ENCODE results near the gene HMCN2.

GRCh38 chr9:130336885-130337284, 71.3 kb downstream of the HMCN2 start:
- TF ChIP-seq POLR2A (IDR thresholded peaks at IDR 0.05; ENCODE audit: low read length) (no peak), GATA1 (IDR thresholded peaks at IDR 0.05; ENCODE audit: low read depth, low read length) (no peak)

All from erythroblast (primary cell).